NCI-H748 (cell line): ENCODE results near the gene ZHX3.
"Not testable (repeated sequence)": the region's sequence is repeated elsewhere in the genome, so short reads cannot be mapped to it uniquely, and the experiment has no call there.

ENCODE experiments used
- DNase-seq: peaks from one replicate; lab custom pipeline; 2025; ENCODE audit not compliant: unreplicated experiment; lab: John Stamatoyannopoulos, UW

The ZHX3 gene

GRCh38 chr20:41139227-41140093 is 178.1 kb downstream of the ZHX3 start:
- DNase-seq = no peak

DNA sequence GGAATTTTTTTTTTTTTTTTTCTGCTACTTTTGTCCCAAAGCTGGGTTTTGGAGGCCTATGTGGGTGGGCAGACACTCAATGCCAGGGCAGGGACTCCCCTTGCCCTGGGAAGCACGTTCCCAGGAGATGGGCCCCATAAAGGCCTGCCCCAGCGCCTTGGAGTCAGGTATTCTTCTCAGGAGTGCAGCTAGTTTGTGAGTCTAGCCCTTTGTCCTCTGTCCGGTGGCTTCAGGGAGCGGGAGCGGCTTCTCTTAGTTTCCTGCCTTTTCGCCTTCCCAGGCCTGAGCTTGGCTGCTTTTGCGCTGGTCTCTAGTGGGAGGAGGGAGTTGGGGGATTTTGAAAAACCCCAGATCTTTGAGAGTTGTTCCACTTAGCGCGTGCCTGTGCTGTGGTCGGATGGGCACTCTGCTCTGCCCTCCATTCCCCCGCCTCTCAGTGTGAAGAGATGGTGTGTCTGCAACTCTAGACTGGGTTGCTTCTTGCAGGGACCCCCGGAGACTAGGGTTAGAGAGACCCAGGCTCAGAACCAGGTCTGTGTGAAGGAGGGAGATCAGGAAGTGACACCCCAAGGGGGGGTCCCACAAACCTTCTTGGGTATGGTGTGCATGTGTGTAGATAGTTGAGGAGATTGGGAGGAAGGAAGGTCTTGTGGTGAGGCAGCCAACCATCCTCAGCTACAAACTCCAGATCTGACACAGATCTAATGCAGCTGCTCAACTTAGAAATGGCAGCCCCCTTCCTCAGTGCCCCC is 178.9 kb downstream of the ZHX3 start:
- peak; percentile 16 for DNase-seq

DNA sequence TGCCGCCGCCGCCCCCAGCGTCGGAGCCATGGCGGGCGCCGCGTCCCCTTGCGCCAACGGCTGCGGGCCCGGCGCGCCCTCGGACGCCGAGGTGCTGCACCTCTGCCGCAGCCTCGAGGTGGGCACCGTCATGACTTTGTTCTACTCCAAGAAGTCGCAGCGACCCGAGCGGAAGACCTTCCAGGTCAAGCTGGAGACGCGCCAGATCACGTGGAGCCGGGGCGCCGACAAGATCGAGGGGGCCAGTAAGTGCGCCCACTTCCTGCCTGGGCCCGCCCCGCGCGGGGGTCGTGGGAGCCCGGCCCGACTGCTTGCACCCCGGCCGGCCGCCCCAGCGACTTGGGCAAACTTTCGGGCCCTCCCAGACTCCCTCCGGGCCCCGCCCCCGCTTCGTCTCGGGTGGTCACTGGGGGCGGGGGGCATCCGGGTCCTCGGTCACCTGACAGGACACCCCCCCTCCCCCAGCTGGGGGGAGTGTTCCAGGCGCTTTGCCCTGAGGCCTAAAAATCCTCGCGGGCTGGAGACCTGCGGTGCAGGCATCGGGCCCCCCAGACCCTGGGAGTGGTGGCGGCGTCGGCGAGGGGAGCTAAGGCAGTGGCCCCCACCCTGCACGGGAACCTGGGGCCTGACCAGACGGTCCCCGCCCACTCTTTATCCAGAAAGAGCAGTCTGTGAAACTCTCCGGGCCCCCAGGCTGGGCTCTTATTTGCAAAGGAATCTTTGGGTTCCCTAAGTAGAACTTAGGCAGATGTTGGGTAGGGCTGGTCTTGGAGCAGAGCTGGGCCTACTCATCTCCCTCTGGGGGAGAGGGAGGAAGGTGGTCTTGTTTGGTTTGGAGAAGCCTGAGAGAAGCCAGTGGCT is 179.7 kb downstream of the ZHX3 start:
- peak; percentile 82 for DNase-seq

- DNase-seq = peak; percentile 88
Measured at GRCh38 chr20:41136680-41137613, 180.6 kb downstream of the ZHX3 start, which contains the start of gene PLCG1. Gene PLCG1, plus strand, starts transcription at chr20:41137543. Its CDS starts 99 bp downstream, at chr20:41137642.

DNA sequence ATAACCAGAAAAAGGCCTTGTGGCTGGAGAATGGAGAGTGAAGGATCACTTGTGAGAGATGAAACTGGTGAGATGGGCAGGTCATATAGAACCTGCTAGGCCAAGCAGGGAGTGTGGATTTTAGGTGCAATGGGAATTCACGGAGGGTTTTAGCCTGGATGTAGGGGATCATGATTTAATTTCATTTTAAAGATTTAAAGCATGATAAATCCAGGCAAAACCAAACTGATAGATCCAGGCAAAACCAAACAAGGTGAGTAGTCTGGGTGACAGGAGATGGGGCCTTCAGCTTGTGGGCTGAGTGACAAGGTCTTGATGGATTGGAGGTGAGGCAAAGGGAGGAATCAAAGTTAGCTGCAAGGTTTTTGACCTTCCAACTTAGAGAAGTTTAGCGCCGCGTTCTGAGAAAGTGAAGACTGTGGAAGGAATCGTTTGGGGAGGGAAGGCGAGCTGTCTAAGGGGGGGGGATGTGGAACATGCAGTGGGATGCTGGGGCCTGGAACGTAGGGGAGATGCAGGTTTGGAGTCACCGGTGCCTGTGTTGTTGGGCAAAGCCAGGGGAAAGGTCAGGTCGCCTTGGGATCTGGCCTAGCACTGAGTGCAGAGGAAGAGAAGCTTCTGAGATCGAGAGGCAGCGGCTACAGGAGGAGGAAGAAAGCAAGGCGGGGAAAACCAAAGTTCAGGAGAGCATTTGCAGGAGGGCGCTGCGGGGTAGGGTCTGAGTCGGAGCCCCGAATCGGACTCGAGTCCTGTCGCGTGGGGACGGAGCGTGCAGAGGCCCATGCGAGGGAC is 181.4 kb downstream of the ZHX3 start:
- DNase-seq = no peak

- DNase-seq = peak; percentile 72
Measured at GRCh38 chr20:41135187-41135887, 182.2 kb downstream of the ZHX3 start.

DNA sequence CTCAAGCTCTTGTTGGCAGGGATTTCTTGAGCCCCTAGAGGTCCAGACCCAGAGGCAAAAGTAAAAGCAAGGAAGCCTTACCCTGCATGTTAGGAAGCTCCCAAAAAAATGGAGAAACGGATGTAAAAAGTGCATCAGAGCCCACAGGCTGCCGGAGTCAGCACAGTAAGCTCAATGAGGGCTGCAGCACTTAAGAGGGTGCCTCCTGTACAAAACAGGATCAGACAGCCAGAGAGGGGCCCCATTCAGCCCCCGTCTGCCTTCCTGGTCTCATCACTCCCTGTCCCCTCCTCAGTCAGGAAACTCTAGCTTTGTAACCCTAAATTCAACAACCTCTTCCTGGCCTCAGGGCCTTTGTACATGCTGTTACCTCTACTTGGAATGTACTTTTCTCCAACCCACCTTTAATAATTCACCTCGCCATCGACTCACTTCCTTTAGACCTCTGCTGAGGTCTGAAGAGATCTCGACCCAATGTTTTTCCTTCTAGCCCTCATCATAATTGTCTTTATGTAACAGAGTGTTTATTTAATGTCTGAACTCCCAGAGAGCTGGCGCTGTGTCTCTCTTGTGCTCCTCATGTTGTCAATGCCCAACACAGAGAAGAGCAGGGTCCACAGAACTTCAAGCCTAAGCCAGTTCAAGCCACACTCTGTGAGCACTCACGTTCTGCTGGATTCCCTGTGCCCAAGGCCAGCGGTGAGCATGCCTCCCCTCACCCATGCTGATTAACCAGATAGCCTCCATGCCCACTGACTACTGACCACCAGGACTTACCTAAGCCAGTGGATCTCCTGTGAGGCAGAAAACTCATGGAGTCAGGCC is 183.0 kb downstream of the ZHX3 start:
- DNase-seq = no peak

DNA sequence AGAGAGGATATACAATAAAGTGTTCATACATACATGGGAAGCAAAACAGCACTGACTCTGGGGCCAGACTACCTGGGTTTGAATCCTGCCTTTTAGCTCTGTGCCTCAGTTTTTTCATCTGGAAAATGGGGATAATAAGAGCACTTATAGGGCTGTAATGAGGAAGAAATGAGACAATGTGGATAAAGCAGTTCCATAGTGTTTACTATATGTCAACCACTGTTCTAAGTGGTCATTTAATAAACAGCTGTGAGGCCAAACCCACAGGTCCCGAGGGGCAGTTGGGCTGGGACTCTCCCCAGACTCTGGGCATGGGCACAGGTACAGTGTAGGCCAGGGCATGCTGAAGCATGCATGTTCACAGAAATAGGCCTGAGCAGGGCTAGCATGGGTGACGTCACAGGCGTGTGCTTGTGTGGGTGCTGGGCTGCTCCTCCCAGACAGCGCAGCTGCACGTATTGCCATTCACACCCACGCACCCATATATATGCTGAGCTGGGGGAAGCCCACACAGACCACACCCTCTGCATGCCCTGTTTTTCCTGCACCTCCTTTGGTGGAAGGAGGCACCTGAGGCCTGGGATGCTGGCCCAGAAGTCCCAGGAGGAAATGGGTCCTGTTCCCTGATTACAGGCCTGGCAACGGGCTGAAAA is 183.7 kb downstream of the ZHX3 start:
- DNase-seq = no peak

- DNase-seq = not testable (repeated sequence)
Measured at GRCh38 chr20:41132388-41132775, 185.1 kb downstream of the ZHX3 start.

- DNase-seq = no peak
Measured at GRCh38 chr20:41131594-41132387, 185.7 kb downstream of the ZHX3 start.
